ENCODE data around the gene DLK2.

DLK2 gene

DNA sequence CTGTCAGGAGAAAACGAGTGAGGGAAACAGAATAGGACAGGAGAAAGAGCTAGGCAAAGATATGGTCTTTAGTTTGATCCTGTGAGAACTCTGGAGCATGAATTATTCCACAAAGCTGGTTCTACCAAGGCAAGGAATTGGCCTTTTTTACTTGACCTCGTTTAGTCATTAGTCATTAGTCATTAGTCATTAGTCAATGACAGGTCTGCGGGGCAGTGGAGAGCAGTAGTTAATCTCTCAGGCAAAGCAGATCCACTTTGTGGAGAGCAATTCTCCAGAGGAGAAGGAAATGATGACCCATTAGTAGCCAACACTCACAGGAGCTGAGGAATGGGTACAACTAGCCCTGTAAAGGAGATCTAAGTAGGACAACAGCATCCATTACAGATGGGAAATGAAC, 50.0 kb downstream of the DLK2 start:
- no peak for DNase-seq
- Mint-ChIP-seq H3K4me1 (no peaks in the 10 kb centered on the region), H3K27ac (no peak overlapping the region), H3K36me3 (ENCODE audit: low read depth) (peaks cover 16% of the 10 kb centered on the region), H3K4me3 (no peak overlapping the region), H3K9me3 (no peaks in the 10 kb centered on the region), H3K27me3 (ENCODE audit: low read depth, poor library complexity) (peaks cover 47% of the 10 kb centered on the region)
- TF ChIP-seq, protein P1, sequence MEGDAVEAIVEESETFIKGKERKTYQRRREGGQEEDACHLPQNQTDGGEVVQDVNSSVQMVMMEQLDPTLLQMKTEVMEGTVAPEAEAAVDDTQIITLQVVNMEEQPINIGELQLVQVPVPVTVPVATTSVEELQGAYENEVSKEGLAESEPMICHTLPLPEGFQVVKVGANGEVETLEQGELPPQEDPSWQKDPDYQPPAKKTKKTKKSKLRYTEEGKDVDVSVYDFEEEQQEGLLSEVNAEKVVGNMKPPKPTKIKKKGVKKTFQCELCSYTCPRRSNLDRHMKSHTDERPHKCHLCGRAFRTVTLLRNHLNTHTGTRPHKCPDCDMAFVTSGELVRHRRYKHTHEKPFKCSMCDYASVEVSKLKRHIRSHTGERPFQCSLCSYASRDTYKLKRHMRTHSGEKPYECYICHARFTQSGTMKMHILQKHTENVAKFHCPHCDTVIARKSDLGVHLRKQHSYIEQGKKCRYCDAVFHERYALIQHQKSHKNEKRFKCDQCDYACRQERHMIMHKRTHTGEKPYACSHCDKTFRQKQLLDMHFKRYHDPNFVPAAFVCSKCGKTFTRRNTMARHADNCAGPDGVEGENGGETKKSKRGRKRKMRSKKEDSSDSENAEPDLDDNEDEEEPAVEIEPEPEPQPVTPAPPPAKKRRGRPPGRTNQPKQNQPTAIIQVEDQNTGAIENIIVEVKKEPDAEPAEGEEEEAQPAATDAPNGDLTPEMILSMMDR (IDR thresholded peaks at IDR 0.05), result no peak

DNA sequence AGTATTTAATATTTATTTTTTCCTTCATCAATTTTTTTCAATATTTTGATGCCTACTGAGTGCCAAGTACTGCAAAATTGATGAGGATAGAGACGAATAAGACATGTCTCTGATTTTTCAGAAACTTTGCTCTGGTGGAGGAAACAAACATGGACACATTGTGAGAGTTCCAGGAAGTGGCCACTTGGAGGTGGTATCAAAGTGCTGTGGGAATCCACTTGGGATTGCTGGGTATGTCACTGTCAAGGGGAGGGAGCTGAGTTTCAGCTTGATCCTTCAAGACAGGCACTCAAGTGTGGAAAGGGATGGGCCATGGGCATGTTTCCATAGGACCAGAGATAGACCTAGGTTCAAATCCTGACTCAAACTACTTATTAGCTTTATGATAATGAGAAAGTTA, 52.5 kb downstream of the DLK2 start:
- TF ChIP-seq, protein P1 (IDR thresholded peaks at IDR 0.05), result no peak
- Mint-ChIP-seq H3K9me3 (no peaks in the 10 kb centered on the region), H3K4me3 (no peak overlapping the region), H3K36me3 (ENCODE audit: low read depth) (peaks cover 11% of the 10 kb centered on the region), H3K27ac (no peak overlapping the region), H3K4me1 (no peaks in the 10 kb centered on the region), H3K27me3 (ENCODE audit: low read depth, poor library complexity) (peaks cover 33% of the 10 kb centered on the region)
- no peak for DNase-seq

DNA sequence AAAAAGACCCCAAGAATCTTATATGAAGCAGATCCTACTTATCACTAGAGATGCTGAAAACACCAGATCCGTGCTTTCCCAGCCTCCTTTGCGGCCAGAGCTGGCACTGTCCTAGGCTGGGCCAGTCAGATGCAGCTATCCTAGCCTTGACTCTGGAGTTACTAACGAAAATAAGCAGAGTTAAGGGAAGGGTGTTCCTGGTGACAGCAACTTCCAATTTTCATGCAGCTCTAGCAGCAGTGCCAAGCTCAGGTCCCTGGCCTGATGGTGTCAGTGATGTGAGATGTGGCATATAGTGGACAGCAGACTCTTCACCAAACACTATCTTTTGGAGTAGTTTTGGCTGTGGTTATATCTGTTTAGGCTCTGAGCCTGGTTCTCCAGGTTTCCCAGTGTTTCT, 53.6 kb downstream of the DLK2 start:
- Mint-ChIP-seq H3K36me3 (ENCODE audit: low read depth) (peaks cover 6% of the 10 kb centered on the region), H3K27ac (no peak overlapping the region), H3K4me1 (peaks cover under 1% of the 10 kb centered on the region), H3K27me3 (ENCODE audit: low read depth, poor library complexity) (peaks cover 33% of the 10 kb centered on the region), H3K4me3 (no peak overlapping the region), H3K9me3 (no peaks in the 10 kb centered on the region)
- TF ChIP-seq, protein P1 (IDR thresholded peaks at IDR 0.05), result no peak
- DNase-seq, result no peak
